Prostate gland (tissue), 2 donors: Measurements from ENCODE around the gene AIFM1.

Source experiments
- CTCF ChIP-seq, 4 experiments: fragments of 200-600 bp in 2 of 4; fragments of 450-650 bp in 2 of 4; sonication (generic) in 2 of 4; IDR thresholded peaks; 1 replicate in 3 of 4; 2 replicates in 1 of 4; pipeline ENCODE4 v1.5.1; 2016 to 2019; ENCODE audit warnings: antibody characterized with exemption in 4 of 4, mild to moderate bottlenecking in 2 of 4, moderate library complexity in 2 of 4
- POLR2AphosphoS5 ChIP-seq: sonication (generic); formaldehyde crosslinking; IDR thresholded peaks from one replicate; pipeline ENCODE4 v1.6.1; 2017; ENCODE audit warnings: antibody characterized with exemption

GRCh38 chrX:130136961-130137360 lies 28.7 kb downstream of the AIFM1 start:
- TF ChIP-seq CTCF (IDR thresholded peaks at IDR 0.05) (no peak), POLR2AphosphoS5 (no peak)
